HCT116 (cell line): Measurements from ENCODE around the gene KIAA0232. TPM values are rescaled to one million over a fixed set of nuclear protein-coding genes. Genes with fewer than 3 reads are reported as not detected.

Experiments used
- ATAC-seq: fragments of 200-7000 bp; cut with Tn5 transposase; 2 replicates; pipeline ENCODE4 v1.9.1; 2020; ENCODE audit warnings: mild to moderate bottlenecking, moderate library complexity
- BruUV-seq: library from RNA; stranded (reverse); fragments of 400-500 nt; replicated peaks from 2 replicates; lab custom pipeline; 2021; lab: Mats Ljungman, UMichigan
- CTCF ChIA-PET: fragments of 300-600 bp; sonication (Branson Sonifier 250); formaldehyde crosslinking; loops from one replicate; lab custom pipeline; 2021; ENCODE audit warnings: antibody characterized with exemption; lab: Charles Lee
- POLR2A ChIA-PET: fragments of 300-600, 350-600 bp; sonication (Branson Sonifier 250); formaldehyde crosslinking; loops from one replicate; lab custom pipeline; 2021; ENCODE audit warnings: antibody characterized with exemption; lab: Charles Lee
- RAD21 ChIA-PET, 2 experiments: fragments of 300-600 bp; sonication (Branson Sonifier 250); formaldehyde crosslinking; loops; one replicate each; lab custom pipeline; 2023; ENCODE audit warnings: low total read pairs in 2 of 2; ENCODE audit not compliant: uncharacterized antibody in 2 of 2, unreplicated experiment in 2 of 2, low non-redundant PET in 1 of 2; lab: Charles Lee
- DNase-seq: peaks from one replicate; pipeline ENCODE4 v3.0.0-alpha.2; 2010; ENCODE audit warnings: low read depth, low spot score
- H2AFZ ChIP-seq: fragments of 200-600 bp; shearing (Covaris generic), sonication (generic); 2 replicates; pipeline ENCODE4 v1.6.1; 2017; ENCODE audit warnings: low read depth, mixed run types, mixed read lengths, antibody characterized with exemption, low read length; ENCODE audit not compliant: poor library complexity, severe bottlenecking
- H3K27ac ChIP-seq: 2 replicates; pipeline ENCODE4 v1.5.1; 2012; ENCODE audit warnings: low read depth, low read length
- H3K27me3 ChIP-seq: fragments of 200-600 bp; sonication (generic); 2 replicates; pipeline ENCODE4 v1.6.1; 2016; ENCODE audit warnings: mixed run types, low read length, mixed read lengths; ENCODE audit not compliant: insufficient read depth
- H3K36me3 ChIP-seq, 2 experiments: fragments of 200-500 bp in 1 of 2; fragments of 200-600 bp in 1 of 2; sonication (Bioruptor generic) in 1 of 2; sonication (generic) in 1 of 2; 2 replicates each; pipeline versions ENCODE4 v1.5.1 to v1.6.1; 2014 to 2016; ENCODE audit warnings: low read length in 2 of 2, inconsistent platforms in 1 of 2, mixed read lengths in 1 of 2, mixed run types in 1 of 2; ENCODE audit not compliant: insufficient read depth in 2 of 2, control insufficient read depth in 1 of 2
- H3K4me1 ChIP-seq, 2 experiments: fragments of 200-600 bp in 1 of 2; sonication (generic) in 1 of 2; 2 replicates each; pipeline versions ENCODE4 v1.5.1 to v1.6.1; 2012 to 2017; ENCODE audit warnings: low read length in 2 of 2, inconsistent platforms in 1 of 2, mild to moderate bottlenecking in 1 of 2, mixed read lengths in 1 of 2, mixed run types in 1 of 2, moderate library complexity in 1 of 2; ENCODE audit not compliant: insufficient read depth in 2 of 2, control insufficient read depth in 1 of 2
- H3K4me2 ChIP-seq: fragments of 200-600 bp; sonication (generic); 2 replicates; pipeline ENCODE4 v1.6.1; 2017; ENCODE audit warnings: mixed run types, low read length, mixed read lengths
- H3K4me3 ChIP-seq, 2 experiments: fragments of 200-600 bp in 1 of 2; sonication (generic) in 1 of 2; replicated peaks in 1 of 2; 2 replicates each; pipeline ENCODE4 v1.5.1; 2011 to 2016; ENCODE audit warnings: low read length in 2 of 2, control low read depth in 1 of 2, low read depth in 1 of 2, mild to moderate bottlenecking in 1 of 2, mixed read lengths in 1 of 2, mixed run types in 1 of 2
- H3K79me2 ChIP-seq: fragments of 200-600 bp; sonication (generic); 2 replicates; pipeline ENCODE4 v1.6.1; 2017; ENCODE audit warnings: mild to moderate bottlenecking, mixed run types, low read length, moderate library complexity, mixed read lengths; ENCODE audit not compliant: insufficient read depth
- H3K9ac ChIP-seq: fragments of 200-600 bp; sonication (generic); 2 replicates; pipeline ENCODE4 v1.6.1; 2016; ENCODE audit warnings: low read length, mixed read lengths
- H3K9me2 ChIP-seq: fragments of 200-600 bp; sonication (generic), shearing (Covaris generic); 2 replicates; pipeline ENCODE4 v1.6.1; 2017; ENCODE audit warnings: mixed run types, mild to moderate bottlenecking, moderate library complexity; ENCODE audit not compliant: insufficient read depth
- H3K9me3 ChIP-seq, 2 experiments: fragments of 200-500 bp in 1 of 2; fragments of 200-600 bp in 1 of 2; sonication (Bioruptor generic) in 1 of 2; sonication (generic) in 1 of 2; 2 replicates each; pipeline ENCODE4 v1.6.1; 2014 to 2017; ENCODE audit warnings: low read length in 2 of 2, mixed read lengths in 2 of 2, inconsistent platforms in 1 of 2, low read depth in 1 of 2, mild to moderate bottlenecking in 1 of 2, mixed run types in 1 of 2, moderate library complexity in 1 of 2; ENCODE audit not compliant: control insufficient read depth in 1 of 2, insufficient read depth in 1 of 2
- H4K20me1 ChIP-seq: fragments of 200-600 bp; sonication (generic), shearing (Covaris generic); 2 replicates; pipeline ENCODE4 v1.6.1; 2017; ENCODE audit warnings: mixed run types, mild to moderate bottlenecking, moderate library complexity; ENCODE audit not compliant: insufficient read depth
- CBX3 ChIP-seq: IDR thresholded peaks from 2 replicates; pipeline ENCODE4 v1.6.1; 2012; ENCODE audit warnings: low read depth
- CEBPB ChIP-seq: IDR thresholded peaks from 2 replicates; pipeline ENCODE4 v1.6.1; 2012; ENCODE audit warnings: low read depth
- ELF1 ChIP-seq: IDR thresholded peaks from 2 replicates; pipeline ENCODE4 v1.6.1; 2012; ENCODE audit warnings: low read depth, borderline replicate concordance
- EZH2 ChIP-seq: fragments of 200-600 bp; sonication (generic); IDR thresholded peaks from 2 replicates; pipeline ENCODE4 v1.6.1; 2017; ENCODE audit warnings: antibody characterized with exemption, mixed run types
- EZH2phosphoT487 ChIP-seq: fragments of 200-600 bp; IDR thresholded peaks from 2 replicates; pipeline ENCODE4 v1.6.1; 2018; ENCODE audit warnings: antibody characterized with exemption, borderline replicate concordance
- FOSL1 ChIP-seq: IDR thresholded peaks from 2 replicates; pipeline ENCODE4 v1.6.1; 2012; ENCODE audit warnings: low read depth
- JUND ChIP-seq: IDR thresholded peaks from 2 replicates; pipeline ENCODE4 v1.6.1; 2012
- POLR2A ChIP-seq: IDR thresholded peaks from 2 replicates; pipeline ENCODE4 v1.7.0; 2011; ENCODE audit warnings: borderline replicate concordance; ENCODE audit not compliant: insufficient read depth, insufficient read length; ENCODE audit errors: extremely low read depth
- POLR2AphosphoS5 ChIP-seq: IDR thresholded peaks from 2 replicates; pipeline ENCODE4 v1.6.1; 2011; ENCODE audit warnings: mild to moderate bottlenecking, low read depth, low read length, moderate library complexity
- RAD21 ChIP-seq: IDR thresholded peaks from 2 replicates; pipeline ENCODE4 v1.6.1; 2012; ENCODE audit warnings: low read depth, mild to moderate bottlenecking
- SIN3A ChIP-seq: IDR thresholded peaks from 2 replicates; pipeline ENCODE4 v1.6.1; 2012; ENCODE audit warnings: low read depth
- SP1 ChIP-seq: IDR thresholded peaks from 2 replicates; pipeline ENCODE4 v1.6.1; 2012; ENCODE audit warnings: low read depth
- SRF ChIP-seq: IDR thresholded peaks from 2 replicates; pipeline ENCODE4 v1.6.1; 2012; ENCODE audit warnings: low read depth
- TCF7L2 ChIP-seq: IDR thresholded peaks from 2 replicates; pipeline ENCODE4 v1.7.0; 2011; ENCODE audit warnings: borderline replicate concordance, inconsistent platforms; ENCODE audit not compliant: insufficient read depth, insufficient read length; ENCODE audit errors: extremely low read depth
- YY1 ChIP-seq: IDR thresholded peaks from 2 replicates; pipeline ENCODE4 v1.6.1; 2011; ENCODE audit warnings: low read length, low read depth, moderate library complexity, mild to moderate bottlenecking; ENCODE audit not compliant: insufficient replicate concordance; ENCODE audit errors: extremely low read depth
- ZNF274 ChIP-seq: fragments of 200-500 bp; sonication (Bioruptor generic); IDR thresholded peaks from 2 replicates; pipeline ENCODE4 v1.6.1; 2014; ENCODE audit warnings: mild to moderate bottlenecking, low read depth, low read length, inconsistent platforms
- intact Hi-C: fragments of 100-400 bp; cut with micrococcal nuclease; formaldehyde crosslinking; loops from 2 replicates; pipeline ENCODE4 v1.10.0; 2022
- total RNA-seq: library from RNA; stranded (reverse); gene quantifications from one replicate; pipeline ENCODE4 v1.2.1, GENCODE V29; 2021; ENCODE audit not compliant: unreplicated experiment
- TF ChIP-seq, protein P1 (sequence below): IDR thresholded peaks from 2 replicates; pipeline ENCODE4 v1.6.1; 2011; ENCODE audit warnings: mild to moderate bottlenecking, low read length, moderate library complexity; ENCODE audit not compliant: insufficient replicate concordance; ENCODE audit errors: extremely low read depth
- TF ChIP-seq, protein P2 (sequence below): IDR thresholded peaks from 2 replicates; pipeline ENCODE4 v1.6.1; 2012
- TF ChIP-seq, protein P3 (sequence below): IDR thresholded peaks from 2 replicates; pipeline ENCODE4 v1.6.1; 2012

Gene KIAA0232
- total RNA-seq, 1 experiment from 2014 or later: 18.1 TPM

DNA sequence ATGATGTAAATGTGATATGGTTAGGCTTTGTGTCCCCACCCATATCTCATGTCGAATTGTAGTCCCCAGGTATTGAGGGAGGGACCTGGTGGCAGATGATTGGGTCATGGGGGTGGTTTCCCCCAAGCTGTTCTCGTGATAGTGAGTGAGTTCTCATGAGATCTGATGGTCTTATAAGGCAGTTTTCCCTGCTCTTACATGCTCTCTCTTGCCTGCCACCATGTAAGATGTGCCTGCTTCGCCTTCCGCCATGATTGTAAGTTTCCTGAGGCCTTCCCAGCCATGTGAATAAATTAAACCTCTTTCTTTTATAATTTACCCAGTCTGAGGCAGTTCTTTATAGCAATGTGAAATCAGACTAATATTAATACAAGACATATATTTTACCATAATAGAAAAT lies 42.6 kb upstream of the KIAA0232 start:
- Histone ChIP-seq H4K20me1 (no peaks in the 10 kb centered on the region), H3K4me3 (no peak overlapping the region), H3K27ac (no peak overlapping the region), H2AFZ (no peak overlapping the region), H3K4me2 (no peak overlapping the region), H3K27me3 (no peaks in the 10 kb centered on the region), H3K36me3 (no peaks in the 10 kb centered on the region), H3K9ac (no peak overlapping the region), H3K4me1 (no peaks in the 10 kb centered on the region), H3K79me2 (no peaks in the 10 kb centered on the region), H3K9me3 (peaks cover 0 to 3% of the 10 kb centered on the region in 2 experiments; a peak in 1 of 4 replicates), H3K9me2 (no peaks in the 10 kb centered on the region)
- DNase-seq (no peak), ATAC-seq (no peak)
- POLR2A ChIA-PET: no interaction called here
- RAD21 ChIA-PET: no interaction called here
- intact Hi-C loops: no loop called here
- TF ChIP-seq ELF1 (no peak), TCF7L2 (no peak), CBX3 (no peak), SRF (no peak), JUND (no peak), ZNF274 (no peak), POLR2A (no peak), RAD21 (no peak), CEBPB (no peak), SP1 (no peak), EZH2phosphoT487 (no peak), POLR2AphosphoS5 (no peak), EZH2 (no peak), FOSL1 (no peak), YY1 (no peak), SIN3A (no peak)
- TF ChIP-seq, protein P1, sequence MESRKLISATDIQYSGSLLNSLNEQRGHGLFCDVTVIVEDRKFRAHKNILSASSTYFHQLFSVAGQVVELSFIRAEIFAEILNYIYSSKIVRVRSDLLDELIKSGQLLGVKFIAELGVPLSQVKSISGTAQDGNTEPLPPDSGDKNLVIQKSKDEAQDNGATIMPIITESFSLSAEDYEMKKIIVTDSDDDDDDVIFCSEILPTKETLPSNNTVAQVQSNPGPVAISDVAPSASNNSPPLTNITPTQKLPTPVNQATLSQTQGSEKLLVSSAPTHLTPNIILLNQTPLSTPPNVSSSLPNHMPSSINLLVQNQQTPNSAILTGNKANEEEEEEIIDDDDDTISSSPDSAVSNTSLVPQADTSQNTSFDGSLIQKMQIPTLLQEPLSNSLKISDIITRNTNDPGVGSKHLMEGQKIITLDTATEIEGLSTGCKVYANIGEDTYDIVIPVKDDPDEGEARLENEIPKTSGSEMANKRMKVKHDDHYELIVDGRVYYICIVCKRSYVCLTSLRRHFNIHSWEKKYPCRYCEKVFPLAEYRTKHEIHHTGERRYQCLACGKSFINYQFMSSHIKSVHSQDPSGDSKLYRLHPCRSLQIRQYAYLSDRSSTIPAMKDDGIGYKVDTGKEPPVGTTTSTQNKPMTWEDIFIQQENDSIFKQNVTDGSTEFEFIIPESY: no peak
- TF ChIP-seq, protein P2, sequence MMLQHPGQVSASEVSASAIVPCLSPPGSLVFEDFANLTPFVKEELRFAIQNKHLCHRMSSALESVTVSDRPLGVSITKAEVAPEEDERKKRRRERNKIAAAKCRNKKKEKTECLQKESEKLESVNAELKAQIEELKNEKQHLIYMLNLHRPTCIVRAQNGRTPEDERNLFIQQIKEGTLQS: no peak
- TF ChIP-seq, protein P3, sequence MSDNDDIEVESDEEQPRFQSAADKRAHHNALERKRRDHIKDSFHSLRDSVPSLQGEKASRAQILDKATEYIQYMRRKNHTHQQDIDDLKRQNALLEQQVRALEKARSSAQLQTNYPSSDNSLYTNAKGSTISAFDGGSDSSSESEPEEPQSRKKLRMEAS: no peak
- no TSS peak for BruUV-seq
- CTCF ChIA-PET: no interaction called here
